ENCODE measurements around the gene COL4A2. TPM values are rescaled to one million over a fixed set of nuclear protein-coding genes. Genes with fewer than 3 reads are reported as not detected.

COL4A2 gene
- total and polyA plus RNA-seq, 2 donors (not counting 1 experiment from before 2014, with no cell fraction given) = 0.17 TPM; not detected in 1

- Mint-ChIP-seq H3K4me1 (no peaks in the 10 kb centered on the region), H3K27me3 (peaks cover 27% of the 10 kb centered on the region), H3K4me3 (no peak overlapping the region), H3K27ac (no peak overlapping the region), H3K9me3 (ENCODE audit: insufficient read depth) (no peaks in the 10 kb centered on the region)
- no peak overlapping the region for H3K4me3 ChIP-seq (ENCODE audit: control extremely low read depth in 1 of 5, extremely low read depth in 1 of 5, insufficient read depth in 1 of 5, low read depth in 2 of 5, low read length in 4 of 5)
- POLR2A ChIA-PET = no interaction called here
- H4K20me1 ChIP-seq (ENCODE audit: control insufficient read depth, insufficient read depth, low read length, poor library complexity, severe bottlenecking) = no peaks in the 10 kb centered on the region
- H2AFZ ChIP-seq (ENCODE audit: insufficient read depth, low read depth, low read length, poor library complexity, severe bottlenecking) = no peak overlapping the region
- ATAC-seq (ENCODE audit: low read depth) (no peak), DNase-seq (no peak)
- no peak for TF ChIP-seq CTCF (IDR thresholded peaks at IDR 0.05)
- TF ChIP-seq EZH2 (IDR thresholded peaks at IDR 0.05; ENCODE audit: borderline replicate concordance, insufficient read depth, low read depth, low read length, poor library complexity, severe bottlenecking) = no peak
- H3K9ac ChIP-seq (ENCODE audit: low read length) = no peak overlapping the region
- CTCF ChIA-PET = no interaction called here
- intact Hi-C loops (cut with micrococcal nuclease) = no loop called here
- 34% methylated on average over 2 of the region's 6 CpGs for WGBS (ENCODE audit: insufficient coverage)
- H3K9me3 ChIP-seq (ENCODE audit: control extremely low read depth in 1 of 3, control insufficient read depth in 2 of 3, insufficient read depth in 1 of 3, low read length in 2 of 3) = peaks cover 0 to 3% (median 0%) of the 10 kb centered on the region in 3 donors
- H3K4me1 ChIP-seq (ENCODE audit: control insufficient read depth in 2 of 2, insufficient read depth in 2 of 2, low read length in 2 of 2) = no peaks in the 10 kb centered on the region
- H3K79me2 ChIP-seq (ENCODE audit: control insufficient read depth, insufficient read depth, low read length) = no peaks in the 10 kb centered on the region
- H3K4me2 ChIP-seq (replicated peaks; ENCODE audit: low read depth, low read length, poor library complexity, severe bottlenecking) = no peak overlapping the region
- no peak overlapping the region for H3K27ac ChIP-seq (ENCODE audit: low read length in 2 of 2)
- no peaks in the 10 kb centered on the region for H3K36me3 ChIP-seq (replicated peaks in 1 of 2; ENCODE audit: control extremely low read depth in 1 of 2, control insufficient read depth in 1 of 2, extremely low read depth in 1 of 2, insufficient read depth in 2 of 2, low read length in 1 of 2)
- peaks cover 0 to 23% (median 12%) of the 10 kb centered on the region in 4 experiments for H3K27me3 ChIP-seq (replicated peaks in 1 of 4; ENCODE audit: control extremely low read depth in 1 of 4, control insufficient read depth in 3 of 4, insufficient read depth in 4 of 4, low read length in 3 of 4)
Observed at GRCh38 chr13:110297011-110297410, 10.1 kb upstream of the COL4A2 start.

DNA sequence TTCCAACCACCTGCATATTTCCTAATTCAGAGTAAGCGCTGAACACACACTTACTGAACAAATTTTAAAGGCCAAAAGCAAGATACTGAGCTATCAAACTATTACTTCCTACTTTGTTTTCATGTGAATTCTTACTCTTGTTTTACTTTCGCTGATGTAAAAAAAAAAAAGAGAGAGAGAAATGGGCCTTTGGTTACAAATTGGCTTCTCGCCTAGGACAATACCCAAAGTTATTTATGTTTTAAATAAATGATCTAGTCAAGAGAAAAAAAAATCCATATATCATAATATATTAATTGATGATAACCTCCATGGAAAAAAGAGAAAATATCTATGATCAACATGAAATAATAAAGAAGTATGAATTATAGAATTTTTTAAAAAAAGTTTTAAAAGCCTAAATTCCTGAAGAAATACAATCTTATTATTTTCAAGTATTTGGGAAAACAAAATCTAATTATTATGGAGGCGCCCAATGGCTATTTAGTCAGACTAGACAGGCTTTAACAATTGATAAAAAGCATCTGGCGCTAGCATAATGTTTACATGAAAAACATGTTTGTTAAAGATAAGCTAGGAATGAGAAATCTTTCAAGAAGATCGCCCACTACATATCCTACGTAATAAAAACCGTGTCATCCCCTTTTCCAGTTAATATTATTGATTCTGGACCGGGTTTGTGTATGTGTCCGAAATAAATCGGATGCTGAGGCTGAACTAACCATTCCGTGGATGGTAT is 9.1 kb upstream of the COL4A2 start:
- intact Hi-C loops (cut with micrococcal nuclease) = no loop called here
- Mint-ChIP-seq H3K27ac (no peak overlapping the region), H3K27me3 (peaks cover 36% of the 10 kb centered on the region), H3K4me1 (no peaks in the 10 kb centered on the region), H3K4me3 (no peak overlapping the region), H3K9me3 (ENCODE audit: insufficient read depth) (no peaks in the 10 kb centered on the region)
- H3K9ac ChIP-seq (ENCODE audit: low read length) = no peak overlapping the region
- CTCF ChIA-PET = no interaction called here
- no peaks in the 10 kb centered on the region for H3K79me2 ChIP-seq (ENCODE audit: control insufficient read depth, insufficient read depth, low read length)
- WGBS (ENCODE audit: insufficient coverage) = 0% methylated on average over 1 of the region's 12 CpGs
- H3K4me2 ChIP-seq (replicated peaks; ENCODE audit: low read depth, low read length, poor library complexity, severe bottlenecking) = no peak overlapping the region
- DNase-seq (no peak), ATAC-seq (ENCODE audit: low read depth) (no peak)
- no peak overlapping the region for H3K27ac ChIP-seq (ENCODE audit: low read length in 2 of 2)
- TF ChIP-seq EZH2 (IDR thresholded peaks at IDR 0.05; ENCODE audit: borderline replicate concordance, insufficient read depth, low read depth, low read length, poor library complexity, severe bottlenecking) = no peak
- no peak for TF ChIP-seq CTCF (IDR thresholded peaks at IDR 0.05)
- no peaks in the 10 kb centered on the region for H4K20me1 ChIP-seq (ENCODE audit: control insufficient read depth, insufficient read depth, low read length, poor library complexity, severe bottlenecking)
- H2AFZ ChIP-seq (ENCODE audit: insufficient read depth, low read depth, low read length, poor library complexity, severe bottlenecking) = no peak overlapping the region
- no peaks in the 10 kb centered on the region for H3K4me1 ChIP-seq (ENCODE audit: control insufficient read depth in 2 of 2, insufficient read depth in 2 of 2, low read length in 2 of 2)
- POLR2A ChIA-PET = no interaction called here
- H3K36me3 ChIP-seq (replicated peaks in 1 of 2; ENCODE audit: control extremely low read depth in 1 of 2, control insufficient read depth in 1 of 2, extremely low read depth in 1 of 2, insufficient read depth in 2 of 2, low read length in 1 of 2) = no peaks in the 10 kb centered on the region
- peaks cover 0 to 3% (median 0%) of the 10 kb centered on the region in 3 donors for H3K9me3 ChIP-seq (ENCODE audit: control extremely low read depth in 1 of 3, control insufficient read depth in 2 of 3, insufficient read depth in 1 of 3, low read length in 2 of 3)
- H3K27me3 ChIP-seq (replicated peaks in 1 of 4; ENCODE audit: control extremely low read depth in 1 of 4, control insufficient read depth in 3 of 4, insufficient read depth in 4 of 4, low read length in 3 of 4) = peaks cover 0 to 23% (median 12%) of the 10 kb centered on the region in 4 experiments
- H3K4me3 ChIP-seq (ENCODE audit: control extremely low read depth in 1 of 5, extremely low read depth in 1 of 5, insufficient read depth in 1 of 5, low read depth in 2 of 5, low read length in 4 of 5) = no peak overlapping the region

Data from B cell (primary cell).